ENCODE measurements around the gene TMEM132A. TPM values are rescaled to one million over a fixed set of nuclear protein-coding genes. Genes with fewer than 3 reads are reported as not detected.
A peak's percentile ranks its signal among the peaks of the same experiment; 100 is the strongest.

The TMEM132A gene
- total RNA-seq, 1 donor from 2014 or later = 34.0 TPM

GRCh38 chr11:60935676-60936442 is 11.6 kb downstream of the TMEM132A start:
- peaks cover 8% of the 10 kb centered on the region for H3K4me1 ChIP-seq
- no peak overlapping the region for H3K9ac ChIP-seq
- H2AFZ ChIP-seq (replicated peaks) = no peak overlapping the region
- no peak overlapping the region for H3K4me3 Mint-ChIP-seq
- peaks cover 11% of the 10 kb centered on the region for H3K27me3 Mint-ChIP-seq (ENCODE audit: insufficient read depth, low read depth)
- H3K9me3 ChIP-seq (ENCODE audit: low read depth) = no peaks in the 10 kb centered on the region
- no peaks in the 10 kb centered on the region for H3K79me2 ChIP-seq (ENCODE audit: low read depth)
- no peaks in the 10 kb centered on the region for H3K36me3 ChIP-seq
- peaks cover 4% of the 10 kb centered on the region for H3F3A ChIP-seq (ENCODE audit: low read depth)
- no peak overlapping the region for H3K27ac ChIP-seq
- no peak overlapping the region for H3K27ac Mint-ChIP-seq
- H3K27me3 ChIP-seq = no peaks in the 10 kb centered on the region
- no peak for DNase-seq (ENCODE audit: low spot score)
- TF ChIP-seq EZH2 (IDR thresholded peaks at IDR 0.05) (no peak), CTCF (IDR thresholded peaks at IDR 0.05) (no peak), EZH2phosphoT487 (IDR thresholded peaks at IDR 0.05) (no peak)
- peaks cover 15% of the 10 kb centered on the region for H4K20me1 ChIP-seq (ENCODE audit: low read depth)
- no peak overlapping the region for H3K4me2 ChIP-seq
- peaks cover 12% of the 10 kb centered on the region for H3K36me3 Mint-ChIP-seq
- no peaks in the 10 kb centered on the region for H3K9me3 Mint-ChIP-seq
- H3K4me1 Mint-ChIP-seq = peaks cover 16% of the 10 kb centered on the region
- H3K4me3 ChIP-seq = no peak overlapping the region

GRCh38 chr11:60936467-60937143 is 12.3 kb downstream of the TMEM132A start:
- peaks cover 8% of the 10 kb centered on the region for H3K4me1 ChIP-seq
- no peaks in the 10 kb centered on the region for H3K79me2 ChIP-seq (ENCODE audit: low read depth)
- DNase-seq (ENCODE audit: low spot score) = no peak
- H3K9ac ChIP-seq = no peak overlapping the region
- no peaks in the 10 kb centered on the region for H3K9me3 Mint-ChIP-seq
- TF ChIP-seq EZH2 (IDR thresholded peaks at IDR 0.05) = no peak
- TF ChIP-seq CTCF (IDR thresholded peaks at IDR 0.05) = no peak
- TF ChIP-seq EZH2phosphoT487 (IDR thresholded peaks at IDR 0.05) = no peak
- no peak overlapping the region for H3K27ac ChIP-seq
- peaks cover 15% of the 10 kb centered on the region for H4K20me1 ChIP-seq (ENCODE audit: low read depth)
- H3K9me3 ChIP-seq (ENCODE audit: low read depth) = no peaks in the 10 kb centered on the region
- H3K4me3 ChIP-seq = no peak overlapping the region
- no peak overlapping the region for H3K4me3 Mint-ChIP-seq
- peak overlapping the region; percentile 25 for H3K27ac Mint-ChIP-seq
- peaks cover 16% of the 10 kb centered on the region for H3K4me1 Mint-ChIP-seq
- no peaks in the 10 kb centered on the region for H3K27me3 ChIP-seq
- H3F3A ChIP-seq (ENCODE audit: low read depth) = peaks cover 4% of the 10 kb centered on the region
- H3K27me3 Mint-ChIP-seq (ENCODE audit: insufficient read depth, low read depth) = peaks cover 11% of the 10 kb centered on the region
- H3K36me3 ChIP-seq = no peaks in the 10 kb centered on the region
- H3K36me3 Mint-ChIP-seq = peaks cover 11% of the 10 kb centered on the region
- H3K4me2 ChIP-seq = no peak overlapping the region
- no peak overlapping the region for H2AFZ ChIP-seq (replicated peaks)

GRCh38 chr11:60937144-60937527 is 12.9 kb downstream of the TMEM132A start:
- Mint-ChIP-seq H3K4me3 (no peak overlapping the region), H3K36me3 (peaks cover 11% of the 10 kb centered on the region)

More at GRCh38 chr11:60937144-60937527, 12.9 kb downstream of the TMEM132A start:
- H3K27ac ChIP-seq = no peak overlapping the region
- peaks cover 11% of the 10 kb centered on the region for H3K27me3 Mint-ChIP-seq (ENCODE audit: insufficient read depth, low read depth)
- H3K4me1 Mint-ChIP-seq = peaks cover 14% of the 10 kb centered on the region
- DNase-seq (ENCODE audit: low spot score) = no peak
- H3K9me3 Mint-ChIP-seq = no peaks in the 10 kb centered on the region
- TF ChIP-seq EZH2 (IDR thresholded peaks at IDR 0.05) (no peak), CTCF (IDR thresholded peaks at IDR 0.05) (no peak), EZH2phosphoT487 (IDR thresholded peaks at IDR 0.05) (no peak)
- peaks cover 14% of the 10 kb centered on the region for H4K20me1 ChIP-seq (ENCODE audit: low read depth)
- no peaks in the 10 kb centered on the region for H3K9me3 ChIP-seq (ENCODE audit: low read depth)
- H3K4me3 ChIP-seq = no peak overlapping the region
- peak overlapping the region; percentile 25 for H3K27ac Mint-ChIP-seq
- H2AFZ ChIP-seq (replicated peaks) = no peak overlapping the region
- no peak overlapping the region for H3K9ac ChIP-seq
- H3K4me1 ChIP-seq = peaks cover 7% of the 10 kb centered on the region
- peaks cover 4% of the 10 kb centered on the region for H3F3A ChIP-seq (ENCODE audit: low read depth)
- no peaks in the 10 kb centered on the region for H3K79me2 ChIP-seq (ENCODE audit: low read depth)
- no peak overlapping the region for H3K4me2 ChIP-seq
- H3K36me3 ChIP-seq = no peaks in the 10 kb centered on the region
- H3K27me3 ChIP-seq = no peaks in the 10 kb centered on the region
